Heart right ventricle (tissue), 16 donors: Measurements from ENCODE around the gene LEMD2. TPM values are rescaled to one million over a fixed set of nuclear protein-coding genes. Genes with fewer than 3 reads are reported as not detected.

ENCODE experiments used
- ATAC-seq, 8 donors: fragments of 200-7000 bp; cut with Tn5 transposase; one replicate each; pipeline ENCODE4 v1.9.1; 2020; ENCODE audit warnings: mild to moderate bottlenecking in 8 of 8, moderate library complexity in 8 of 8, moderate number of reproducible peaks in 1 of 8
- DNase-seq, 2 donors: peaks; one replicate each; pipeline ENCODE4 v3.0.0-alpha.2; 2020
- H3K27ac ChIP-seq, 10 donors: fragments of 200-600 bp; sonication (generic) in 2 of 10; one replicate each; pipeline versions ENCODE4 v1.5.0 to v1.8.0; 2020 to 2022; ENCODE audit warnings: mild to moderate bottlenecking in 3 of 10
- H3K27me3 ChIP-seq, 7 donors: fragments of 200-600 bp; one replicate each; pipeline ENCODE4 v1.8.0; 2021 to 2022; ENCODE audit warnings: mild to moderate bottlenecking in 2 of 7
- H3K36me3 ChIP-seq, 9 donors: fragments of 200-600 bp; sonication (generic) in 1 of 9; one replicate each; pipeline versions ENCODE4 v1.5.0 to v1.8.0; 2020 to 2022; ENCODE audit warnings: mild to moderate bottlenecking in 2 of 9
- H3K4me1 ChIP-seq, 9 donors: fragments of 200-600 bp; sonication (generic) in 1 of 9; one replicate each; pipeline versions ENCODE4 v1.5.0 to v1.8.0; 2020 to 2022; ENCODE audit warnings: mild to moderate bottlenecking in 4 of 9
- H3K4me3 ChIP-seq, 10 donors: fragments of 200-600 bp; sonication (generic) in 2 of 10; one replicate each; pipeline versions ENCODE4 v1.5.0 to v1.8.0; 2020 to 2022; ENCODE audit warnings: mild to moderate bottlenecking in 7 of 10, moderate library complexity in 2 of 10
- H3K9me3 ChIP-seq, 11 donors: fragments of 200-600 bp in 10 of 11; sonication (generic) in 2 of 11; one replicate each; pipeline versions ENCODE4 v1.5.0 to v1.8.0; 2013 to 2022; ENCODE audit warnings: mild to moderate bottlenecking in 2 of 11, control low read depth in 1 of 11, moderate library complexity in 1 of 11
- CTCF ChIP-seq, 9 donors: fragments of 200-600 bp; sonication (generic) in 2 of 9; IDR thresholded peaks; one replicate each; pipeline versions ENCODE4 v1.5.0 to v1.8.0; 2021 to 2022; ENCODE audit warnings: antibody characterized with exemption in 9 of 9, mild to moderate bottlenecking in 5 of 9, moderate library complexity in 1 of 9
- WGBS, 2 donors: extraction: QIAGEN DNeasy Blood & Tissue Kit; methylation state at CpG; one replicate each; pipeline ENCODE4 v1.1.7; 2013; ENCODE audit warnings: inconsistent platforms in 1 of 2; 5-methylcytosine and 5-hydroxymethylcytosine counted together
- intact Hi-C, 10 donors: fragments of 100-400 bp; cut with DNase I; formaldehyde crosslinking; loops; one replicate each; pipeline versions ENCODE4 v1.11.1 to v1.14.2; 2022
- polyA plus RNA-seq, 2 donors: library from polyadenylated mRNA; stranded (reverse); fragments of 200-250 nt; gene quantifications; one replicate each; pipeline ENCODE4 v1.2.3, GENCODE V29; 2013
- total RNA-seq, 10 donors: library from RNA; stranded (reverse); fragmentation: NEBNext Ultra II Directional in 3 of 10; extraction: Animal tissue kit (Norgen Biotek cat#: 25700) in 3 of 10; gene quantifications; one replicate each; pipeline versions ENCODE4 v1.2.1 to v1.2.4, GENCODE V29; 2021 to 2023
- donor health status: Arrhythmogenic right ventricular cardiomyopathy.
- donor health status: ischemic (EF 13 %, LVEDD 7.1; RV severe dilation, severe dysfunction).
- donor health status: healthy with polysubstance abuse.
- donor health status: DM: no; HTN: yes; CAD: no.
- donor health status: DM: no; HTN: no; CAD: no.
- donor health status: ischemic (EF 25% LVEDD 6.9; RV normal size, moderate dysfunction).
- donor health status: ischemic (EF 25% LVEDD 5.7; RV mildly dilated, moderate dysfunction).
- donor health status: healthy.
- donor health status: DM: yes; HTN: yes; CAD: no.
- donor health status: Ischemic cardiomyopathy.
- donor health status: ischemic (EF 35%, LVEDD 5.7; RV mildly dilated, moderate dysfunction).
- donor health status: nonischemic (EF 11% LVEDD 7.7; RV severe dilation, severe dysfunction).
- donor health status: DM: yes; HTN: yes; CAD: no.
- donor health status: PGD.
- donor health status: ischemic (EF 29% LVEDD 5.4; RV normal size, mild dysfunction).
- donor health status: nonischemic (EF 23%, LVEDD 6.1; RV moderate dilation, normal function).

The LEMD2 gene
- total and polyA plus RNA-seq, 12 donors, result 18.5 to 45.9 (median 27.0) TPM

DNA sequence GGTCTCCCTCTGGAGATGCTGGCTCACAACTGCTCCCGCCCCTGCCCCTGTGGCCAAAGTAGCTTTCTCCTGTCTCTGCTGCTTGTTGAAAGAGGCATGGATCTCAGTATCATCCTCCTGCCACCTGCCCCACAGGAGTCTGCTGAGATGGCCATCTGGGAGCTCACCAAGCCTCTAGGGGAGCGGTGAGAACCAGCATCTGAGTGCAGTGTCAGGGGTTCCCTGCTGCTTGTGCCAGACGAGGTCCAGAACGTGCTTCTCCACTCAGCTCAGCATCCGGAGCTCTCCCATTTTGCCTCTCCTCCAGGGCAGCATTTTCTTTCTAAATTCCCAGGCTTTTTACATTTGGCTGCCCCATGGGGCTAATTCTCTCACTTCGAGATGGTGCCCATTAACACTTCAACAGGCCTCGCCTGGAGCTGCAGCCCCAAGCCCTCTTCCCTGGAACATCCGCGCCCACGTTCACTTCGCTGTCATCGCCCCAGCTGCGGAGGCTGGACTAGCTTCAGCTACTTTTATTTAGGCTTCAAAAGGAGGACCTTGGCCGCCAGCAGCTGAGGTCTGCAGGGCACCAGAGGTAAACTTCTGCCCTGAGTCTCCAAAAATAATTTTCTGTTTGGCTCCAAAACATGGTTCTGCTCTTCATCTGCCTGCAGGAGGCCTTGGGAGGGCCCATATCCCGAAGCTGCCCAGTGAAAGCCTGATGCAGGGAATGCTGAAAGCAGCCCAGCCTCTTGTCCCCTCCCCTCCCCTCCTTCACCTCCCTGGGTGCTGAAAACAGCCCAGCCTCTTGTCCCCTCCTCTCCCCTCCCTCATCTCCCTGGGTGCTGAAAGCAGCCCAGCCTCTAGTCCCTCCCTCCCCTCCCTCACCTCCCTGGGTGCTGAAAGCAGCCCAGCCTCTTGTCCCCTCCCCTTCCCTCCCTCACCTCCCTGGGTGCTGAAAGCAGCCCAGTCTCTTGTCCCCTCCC lies 40.1 kb upstream of the LEMD2 start:
- 19 to 28% methylated on average over 15 of the region's 15 CpGs for WGBS, 2 donors
- Histone ChIP-seq H3K9me3 (no peaks in the 10 kb centered on the region), H3K36me3 (no peaks in the 10 kb centered on the region), H3K27ac (no peak overlapping the region), H3K4me1 (peaks cover 0 to 18% (median 10%) of the 10 kb centered on the region in 9 donors), H3K4me3 (no peak overlapping the region), H3K27me3 (peaks cover 0 to 48% (median 14%) of the 10 kb centered on the region in 7 donors)
- no peak for TF ChIP-seq CTCF (IDR thresholded peaks at IDR 0.05)
- DNase-seq (peak in 1 of 2 donors; percentile 25), ATAC-seq (peak in 7 of 8 donors; percentile 24 to 77 (median 48))
- intact Hi-C loops, result no loop called here

DNA sequence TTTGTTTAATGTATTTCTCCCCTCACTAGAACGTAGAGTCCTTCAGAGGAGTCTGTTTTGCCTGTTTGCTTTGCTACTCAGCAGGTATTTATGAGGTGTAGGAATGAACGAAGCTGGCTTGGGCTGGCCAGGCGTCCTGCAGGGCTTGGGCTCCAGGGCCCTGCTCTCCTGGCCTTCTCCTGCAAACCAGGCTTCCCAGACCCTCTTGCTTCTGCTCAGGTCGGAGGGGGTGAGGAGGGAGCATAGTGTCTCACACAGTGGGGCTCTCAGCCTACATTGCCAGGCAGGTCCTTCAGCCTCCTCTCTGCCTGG lies 39.5 kb upstream of the LEMD2 start:
- 23 to 28% methylated on average over 4 of the region's 4 CpGs for WGBS, 2 donors

GRCh38 chr6:33827546-33828451 lies 38.9 kb upstream of the LEMD2 start:
- intact Hi-C loops, result no loop called here
- Histone ChIP-seq H3K4me1 (peaks cover 0 to 19% (median 10%) of the 10 kb centered on the region in 9 donors), H3K36me3 (no peaks in the 10 kb centered on the region), H3K9me3 (no peaks in the 10 kb centered on the region), H3K4me3 (no peak overlapping the region), H3K27ac (no peak overlapping the region), H3K27me3 (peaks cover 0 to 50% (median 14%) of the 10 kb centered on the region in 7 donors)
- WGBS, 2 donors, result 62 to 67% methylated on average over 14 of the region's 14 CpGs
- no peak for TF ChIP-seq CTCF (IDR thresholded peaks at IDR 0.05)
- DNase-seq (no peak), ATAC-seq (no peak)

More for the DNA sequence above, 39.5 kb upstream of the LEMD2 start:
- no peaks in the 10 kb centered on the region for H3K36me3 ChIP-seq
- H3K4me3 ChIP-seq, result no peak overlapping the region
- H3K27me3 ChIP-seq, result peaks cover 0 to 50% (median 14%) of the 10 kb centered on the region in 7 donors
- ATAC-seq (peak in 1 of 8 donors; percentile 23), DNase-seq (no peak)
- intact Hi-C loops, result no loop called here
- H3K9me3 ChIP-seq, result no peaks in the 10 kb centered on the region
- no peak overlapping the region for H3K27ac ChIP-seq
- peaks cover 0 to 19% (median 10%) of the 10 kb centered on the region in 9 donors for H3K4me1 ChIP-seq
- TF ChIP-seq CTCF (IDR thresholded peaks at IDR 0.05), result no peak

DNA sequence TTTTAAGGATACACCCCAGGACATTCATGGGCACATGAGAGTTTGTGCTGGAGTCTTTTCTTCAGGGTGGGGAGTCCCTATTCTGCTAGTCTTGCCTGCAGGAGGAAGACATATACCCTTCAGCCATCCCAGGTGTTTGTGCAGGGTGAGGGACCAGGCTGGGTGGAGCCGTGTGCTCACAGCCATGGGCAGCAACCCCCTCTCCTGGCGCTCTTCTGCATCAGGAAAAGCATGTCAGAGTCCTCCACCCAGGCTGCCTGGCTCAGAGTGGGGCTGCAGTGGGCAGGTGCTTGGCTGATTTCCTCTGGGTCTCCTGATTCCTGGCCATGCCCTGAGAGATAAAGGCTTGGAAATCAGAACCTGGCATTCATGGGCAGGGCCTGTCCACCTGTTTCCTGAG lies 37.6 kb upstream of the LEMD2 start:
- WGBS, 2 donors, result 24 to 57% methylated on average over 2 of the region's 2 CpGs
- Histone ChIP-seq H3K36me3 (no peaks in the 10 kb centered on the region), H3K9me3 (no peaks in the 10 kb centered on the region), H3K4me3 (no peak overlapping the region), H3K4me1 (peaks cover 0 to 19% (median 10%) of the 10 kb centered on the region in 9 donors), H3K27me3 (peaks cover 0 to 49% (median 13%) of the 10 kb centered on the region in 7 donors), H3K27ac (no peak overlapping the region)
- intact Hi-C loops, result no loop called here
- no peak for ATAC-seq
- TF ChIP-seq CTCF (IDR thresholded peaks at IDR 0.05), result no peak
- no peak for DNase-seq
